Caki2 (cell line): ENCODE measurements around the gene ATP11A. TPM values are rescaled to one million over a fixed set of nuclear protein-coding genes. Genes with fewer than 3 reads are reported as not detected.
"Not testable (repeated sequence)": the region's sequence is repeated elsewhere in the genome, so short reads cannot be mapped to it uniquely, and the experiment has no call there.

Experiments used
- DNase-seq: peaks from one replicate; pipeline ENCODE4 v3.0.0-alpha.2; 2015; ENCODE audit warnings: low read depth
- in situ Hi-C: cut with HindIII; loops from 2 replicates; pipeline ENCODE4 v1.10.0; 2016; ENCODE audit warnings: low sequenced_read_pairs, low pct_unique_long_range_greater_than_20kb, mixed read lengths
- total RNA-seq: library from RNA; depleted of rRNA; stranded (reverse); fragments of >200 nt; shearing (Covaris generic); gene quantifications from 2 replicates; pipeline ENCODE4 v1.2.3, GENCODE V29; 2014; ENCODE audit warnings: low replicate concordance

Gene ATP11A
- total RNA-seq, 1 experiment from 2014 or later = 3.5 TPM

DNA sequence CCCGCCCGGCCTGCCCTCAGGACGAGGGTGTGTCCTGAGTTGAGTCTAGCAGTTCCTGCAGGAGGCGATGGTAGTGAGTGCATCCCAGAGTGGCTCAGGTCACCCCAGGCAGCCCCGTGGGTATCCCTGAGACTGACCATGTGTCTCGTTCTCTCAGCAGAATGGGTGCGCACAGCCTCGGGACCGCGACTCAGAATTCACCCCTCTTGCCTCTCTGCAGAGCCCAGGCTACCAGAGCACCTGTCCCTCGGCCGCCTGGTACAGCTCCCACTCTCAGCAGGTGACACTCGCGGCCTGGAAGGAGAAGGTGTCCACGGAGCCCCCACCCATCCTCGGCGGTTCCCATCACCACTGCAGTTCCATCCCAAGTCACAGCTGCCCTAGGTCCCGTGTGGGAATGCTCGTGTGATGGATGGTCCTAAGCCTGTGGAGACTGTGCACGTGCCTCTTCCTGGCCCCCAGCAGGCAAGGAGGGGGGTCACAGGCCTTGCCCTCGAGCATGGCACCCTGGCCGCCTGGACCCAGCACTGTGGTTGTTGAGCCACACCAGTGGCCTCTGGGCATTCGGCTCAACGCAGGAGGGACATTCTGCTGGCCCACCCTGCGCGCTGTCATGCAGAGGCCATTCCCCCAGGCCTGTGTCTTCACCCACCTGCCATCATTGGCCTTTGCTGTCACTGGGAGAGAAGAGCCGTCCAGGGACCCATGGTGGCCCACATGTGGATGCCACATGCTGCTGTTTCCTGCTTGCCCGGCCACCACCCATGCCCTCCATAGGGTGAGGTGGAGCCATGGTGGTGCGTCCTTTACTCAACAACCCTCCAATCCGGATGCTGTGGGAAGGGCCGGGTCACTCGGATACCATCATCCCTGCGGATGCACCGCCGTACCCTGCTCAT, 192.1 kb downstream of the ATP11A start:
- no peak for DNase-seq
- in situ Hi-C loops = no loop called here

DNA sequence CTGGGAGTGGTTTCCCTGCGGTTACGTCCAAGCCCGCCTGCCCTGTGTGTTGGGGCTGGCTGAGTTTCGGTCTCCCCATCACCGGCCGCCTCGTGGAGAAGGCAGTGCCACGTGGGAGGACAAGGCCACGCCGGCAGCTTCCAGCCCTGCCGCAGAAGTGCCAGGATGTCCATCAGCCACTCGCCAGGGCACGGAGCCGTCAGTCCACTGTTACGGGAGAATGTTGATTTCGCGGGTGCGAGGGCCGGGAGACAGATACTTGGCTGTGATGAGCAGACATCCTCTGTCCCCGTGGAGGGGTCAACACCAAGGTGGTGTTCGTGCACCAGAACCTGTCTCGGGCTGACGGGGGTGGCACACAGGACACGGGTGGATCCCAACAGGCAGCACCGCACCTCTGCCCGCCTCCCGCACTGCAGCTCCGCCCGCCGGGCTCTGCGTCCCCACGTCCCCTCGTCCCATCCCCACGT, 192.8 kb downstream of the ATP11A start:
- no peak for DNase-seq
- in situ Hi-C loops = no loop called here

DNA sequence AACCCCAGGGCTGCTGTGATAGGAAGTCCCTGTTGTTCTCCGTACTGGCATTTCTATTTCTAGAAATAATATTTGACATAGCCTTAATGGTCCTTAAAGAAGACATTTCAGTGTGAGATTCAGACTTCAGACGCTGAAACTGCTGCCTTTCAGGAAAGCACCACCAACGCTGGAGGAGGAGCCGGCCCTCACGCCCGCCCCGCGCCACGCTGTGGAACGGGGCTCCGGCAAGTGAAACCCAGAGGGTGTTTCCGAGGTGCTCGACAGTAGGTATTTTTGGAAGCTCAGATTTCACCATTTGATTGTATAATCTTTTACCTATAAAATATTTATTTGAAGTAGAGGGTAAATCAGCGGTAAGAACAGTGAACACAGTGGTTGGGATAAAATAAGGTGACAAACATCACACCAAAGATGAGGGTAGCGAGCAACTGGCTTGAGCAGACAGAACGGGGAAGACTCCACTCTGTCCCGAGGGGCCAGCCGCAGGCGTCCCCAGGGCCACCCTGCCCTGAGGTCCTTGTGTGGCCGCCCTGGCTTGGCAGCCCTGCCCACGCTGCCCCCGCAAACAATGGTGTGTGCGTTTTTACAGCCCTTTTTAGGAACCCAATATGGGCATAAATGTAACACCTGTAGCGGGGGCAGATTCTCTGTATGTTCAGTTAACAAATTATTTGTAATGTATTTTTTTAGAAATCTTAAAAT, 193.6 kb downstream of the ATP11A start:
- DNase-seq = no peak
- in situ Hi-C loops = no loop called here

DNA sequence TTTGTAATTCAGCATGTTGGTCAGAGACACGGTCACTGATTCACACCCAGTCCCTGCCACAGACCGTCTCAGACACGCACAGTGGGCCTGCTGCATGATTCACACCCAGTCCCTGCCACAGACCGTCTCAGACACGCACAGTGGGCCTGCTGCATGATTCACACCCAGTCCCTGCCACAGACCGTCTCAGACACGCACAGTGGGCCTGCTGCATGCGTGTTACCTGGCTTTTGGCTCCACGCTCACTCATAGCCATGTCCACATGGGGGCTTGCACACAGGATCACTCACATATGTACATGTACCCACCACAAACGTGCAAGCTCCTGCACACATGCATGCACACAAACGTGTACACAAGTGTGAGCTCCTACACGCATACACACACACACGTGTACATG, 194.9 kb downstream of the ATP11A start:
- DNase-seq, in situ Hi-C loops: not testable (repeated sequence)

GRCh38 chr13:112885242-112885781, 195.5 kb downstream of the ATP11A start:
- in situ Hi-C loops = no loop called here
- no peak for DNase-seq

DNA sequence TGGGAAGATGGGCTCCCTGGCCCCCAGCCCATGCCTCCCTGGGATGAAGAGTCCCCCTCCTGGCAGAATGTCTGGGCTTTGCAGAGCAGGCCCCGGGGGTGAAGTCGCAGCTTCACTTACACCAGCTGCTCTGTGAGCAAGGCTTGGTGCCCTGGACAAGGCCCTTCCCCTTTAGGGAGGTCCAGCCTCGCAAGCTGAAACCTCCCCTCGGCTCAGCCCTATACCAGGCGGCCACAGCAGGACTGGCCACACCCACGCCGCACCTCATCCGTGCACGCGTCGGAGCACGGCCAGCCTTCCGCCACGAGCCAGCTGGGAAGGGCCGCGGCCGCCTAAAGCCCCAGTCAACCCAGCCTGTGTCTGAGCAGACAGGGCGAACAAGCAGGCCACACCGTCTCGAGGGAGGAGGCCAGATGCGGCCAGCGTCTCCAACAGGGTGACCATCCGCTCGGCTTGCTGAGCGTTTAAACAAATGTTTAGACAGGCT, 196.0 kb downstream of the ATP11A start:
- in situ Hi-C loops = no loop called here
- DNase-seq = peak; percentile 88

DNA sequence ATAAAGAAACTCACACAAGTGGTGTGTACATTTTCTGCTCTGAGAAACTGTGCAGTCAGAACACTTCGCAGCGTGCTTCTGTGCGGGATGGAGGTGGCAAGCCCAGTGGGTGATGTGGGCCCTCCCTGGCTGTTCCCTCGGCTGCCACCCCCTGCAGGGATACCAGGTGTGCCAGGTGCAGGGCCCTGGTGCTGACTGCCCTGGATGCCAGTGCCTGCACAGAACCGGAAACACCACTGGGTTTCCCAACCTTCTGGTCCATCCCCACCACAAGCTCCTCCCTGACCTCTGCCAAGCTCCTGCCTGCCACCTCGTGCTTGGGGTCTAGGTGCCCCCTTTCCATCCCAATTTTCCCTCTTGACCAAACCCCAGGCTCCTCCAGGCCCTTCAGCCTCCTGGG, 197.3 kb downstream of the ATP11A start:
- in situ Hi-C loops = no loop called here
- no peak for DNase-seq

- DNase-seq = no peak
- in situ Hi-C loops = no loop called here
Measured at GRCh38 chr13:112887557-112887991, 197.7 kb downstream of the ATP11A start.

DNA sequence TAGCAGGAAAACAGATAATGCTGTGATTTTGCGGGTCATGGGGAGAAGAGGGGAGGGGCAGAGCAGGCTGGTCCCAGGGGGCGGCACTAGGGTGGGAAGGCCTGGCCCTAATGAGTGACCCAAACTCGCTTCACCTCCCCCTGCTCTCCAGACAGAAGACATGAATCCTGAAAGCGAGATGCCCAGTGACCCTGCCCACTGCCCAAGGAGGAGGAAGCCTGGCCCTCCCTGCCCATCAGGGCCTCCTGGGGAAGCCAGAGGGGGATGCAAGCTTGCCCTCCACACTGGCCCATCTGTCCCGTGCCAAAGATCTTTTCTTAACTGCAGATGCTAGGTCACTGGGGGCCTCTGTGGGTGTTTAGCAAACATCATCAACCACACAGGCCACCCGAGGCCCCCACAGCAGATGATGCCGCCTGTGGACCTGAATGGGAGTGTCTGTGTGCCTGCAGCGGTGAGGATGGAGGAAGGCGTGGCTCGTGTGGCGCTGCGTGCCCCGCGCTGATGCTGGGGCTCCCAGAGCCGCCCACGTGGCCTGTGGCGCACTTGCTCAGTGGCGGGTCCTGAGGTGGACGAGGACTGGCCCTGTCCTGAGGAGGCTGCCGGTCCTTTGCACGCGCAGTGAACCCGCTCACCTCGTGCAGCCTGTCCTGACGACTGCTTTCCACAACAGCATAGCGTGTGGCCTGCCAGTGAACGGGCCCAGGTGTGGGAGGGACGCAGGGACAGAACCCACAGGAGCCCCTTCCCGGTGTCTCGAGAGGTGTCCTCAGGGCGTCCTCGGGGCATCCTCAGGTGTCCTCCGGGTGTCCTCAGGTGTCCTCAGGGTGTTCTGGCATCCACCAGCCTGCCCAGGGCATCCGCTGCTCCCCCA, 198.6 kb downstream of the ATP11A start:
- DNase-seq = no peak
- in situ Hi-C loops = no loop called here

- no peak for DNase-seq
- in situ Hi-C loops = no loop called here
Measured at GRCh38 chr13:112889351-112890290, 199.8 kb downstream of the ATP11A start.

DNA sequence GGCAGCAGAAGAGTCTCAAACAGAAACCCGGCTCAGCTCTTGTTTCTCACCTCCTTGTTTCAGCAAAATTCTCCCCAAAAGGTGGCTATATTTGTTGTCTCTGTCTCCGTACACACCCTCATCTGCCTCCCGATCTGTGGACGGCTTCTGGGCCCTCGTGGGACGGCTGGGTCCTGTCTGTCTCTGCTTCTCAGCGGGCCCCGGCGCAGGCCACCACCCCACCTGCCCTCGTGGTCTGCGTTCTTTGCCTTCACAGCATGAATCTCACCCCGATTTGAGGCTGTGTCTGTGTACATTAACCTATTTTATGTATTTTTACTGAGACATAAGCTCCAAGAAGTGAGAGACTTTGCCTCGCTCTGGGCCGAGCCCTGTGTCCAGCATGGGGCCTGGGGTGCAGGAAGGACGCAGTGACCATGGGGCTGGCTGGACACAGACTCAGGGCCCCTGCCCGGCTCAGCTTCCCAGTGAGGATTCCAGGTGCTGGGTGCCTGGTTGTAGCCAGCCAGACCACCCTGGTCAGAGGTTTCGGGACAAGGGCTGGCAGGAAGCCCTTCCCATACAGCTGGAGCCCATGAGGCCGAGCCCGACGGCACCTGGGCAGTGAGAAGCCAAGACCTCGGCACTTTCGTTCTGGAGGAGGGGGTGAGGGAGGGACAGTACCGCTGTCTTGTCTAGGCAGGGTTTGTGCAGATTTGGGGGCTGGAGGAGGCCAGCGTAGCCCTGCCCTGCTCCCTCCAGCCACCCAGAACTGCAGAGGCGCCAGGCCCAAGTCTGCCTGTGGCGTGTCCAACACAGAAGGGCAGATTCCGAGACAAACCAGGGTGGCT, 200.7 kb downstream of the ATP11A start:
- no peak for DNase-seq
- in situ Hi-C loops = no loop called here

- no peak for DNase-seq
- in situ Hi-C loops = no loop called here
Measured at GRCh38 chr13:112891477-112892401, 201.9 kb downstream of the ATP11A start.

- DNase-seq = peak; percentile 78
- in situ Hi-C loops = no loop called here
Measured at GRCh38 chr13:112892426-112893206, 202.8 kb downstream of the ATP11A start.

GRCh38 chr13:112893207-112893569, 203.3 kb downstream of the ATP11A start:
- in situ Hi-C loops = no loop called here
- DNase-seq = no peak
